Activated naive CD8-positive, alpha-beta T cell (primary cell): ENCODE data around the gene GPAM.
"Not testable (repeated sequence)": the region's sequence is repeated elsewhere in the genome, so short reads cannot be mapped to it uniquely, and the experiment has no call there.

Experiments used
- H3K27ac Mint-ChIP-seq: one replicate; pipeline ENCODE4 v1.8.0; 2021; ENCODE audit warnings: mixed read lengths
- H3K27me3 Mint-ChIP-seq: one replicate; pipeline ENCODE4 v1.8.0; 2021; ENCODE audit warnings: mixed read lengths
- H3K36me3 Mint-ChIP-seq: one replicate; pipeline ENCODE4 v1.8.0; 2021; ENCODE audit warnings: mixed read lengths
- H3K4me1 Mint-ChIP-seq: one replicate; pipeline ENCODE4 v1.8.0; 2021; ENCODE audit warnings: low read depth, mixed read lengths
- H3K4me3 Mint-ChIP-seq: one replicate; pipeline ENCODE4 v1.8.0; 2021; ENCODE audit warnings: mild to moderate bottlenecking, mixed read lengths
- H3K9me3 Mint-ChIP-seq: one replicate; pipeline ENCODE4 v1.8.0; 2021; ENCODE audit warnings: low read depth, mixed read lengths

The GPAM gene

GRCh38 chr10:112183329-112184051, at the start of gene GPAM:
GPAM (minus strand) TSS chr10:112183765; CDS start chr10:112181784, 1,981 bp downstream.
- peaks cover 2% of the 10 kb centered on the region for H3K27me3 Mint-ChIP-seq
- H3K36me3 Mint-ChIP-seq = peaks cover 8% of the 10 kb centered on the region
- peak within 1 kb of the TSS; percentile 91 for H3K4me3 Mint-ChIP-seq
- peaks cover 21% of the 10 kb centered on the region for H3K4me1 Mint-ChIP-seq
- peaks cover 5% of the 10 kb centered on the region for H3K9me3 Mint-ChIP-seq
- peak within 1 kb of the TSS; percentile 92 for H3K27ac Mint-ChIP-seq

DNA sequence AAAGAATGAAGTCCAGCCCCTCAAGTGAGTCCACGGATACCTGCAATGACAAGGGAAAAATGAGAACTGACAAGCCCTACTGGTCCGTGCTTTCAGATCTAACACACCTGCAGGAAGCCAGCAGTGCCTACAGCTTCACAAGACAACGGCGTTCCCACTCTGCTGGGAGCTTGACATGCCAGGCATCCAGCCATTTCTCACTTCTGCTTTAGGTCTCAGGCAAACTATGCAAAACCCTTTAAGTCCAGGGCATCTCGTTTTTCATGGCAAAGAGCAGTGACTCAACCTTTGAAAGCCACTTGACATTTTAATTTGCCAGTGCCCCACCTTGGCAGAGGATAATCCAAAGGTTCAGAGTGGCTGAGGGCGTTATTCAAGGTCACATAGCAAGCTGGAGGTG, 49.1 kb upstream of the GPAM start:
- peaks cover 6% of the 10 kb centered on the region for H3K9me3 Mint-ChIP-seq
- no peaks in the 10 kb centered on the region for H3K4me1 Mint-ChIP-seq
- no peak overlapping the region for H3K4me3 Mint-ChIP-seq
- no peak overlapping the region for H3K27ac Mint-ChIP-seq
- peaks cover 14% of the 10 kb centered on the region for H3K27me3 Mint-ChIP-seq
- no peaks in the 10 kb centered on the region for H3K36me3 Mint-ChIP-seq

DNA sequence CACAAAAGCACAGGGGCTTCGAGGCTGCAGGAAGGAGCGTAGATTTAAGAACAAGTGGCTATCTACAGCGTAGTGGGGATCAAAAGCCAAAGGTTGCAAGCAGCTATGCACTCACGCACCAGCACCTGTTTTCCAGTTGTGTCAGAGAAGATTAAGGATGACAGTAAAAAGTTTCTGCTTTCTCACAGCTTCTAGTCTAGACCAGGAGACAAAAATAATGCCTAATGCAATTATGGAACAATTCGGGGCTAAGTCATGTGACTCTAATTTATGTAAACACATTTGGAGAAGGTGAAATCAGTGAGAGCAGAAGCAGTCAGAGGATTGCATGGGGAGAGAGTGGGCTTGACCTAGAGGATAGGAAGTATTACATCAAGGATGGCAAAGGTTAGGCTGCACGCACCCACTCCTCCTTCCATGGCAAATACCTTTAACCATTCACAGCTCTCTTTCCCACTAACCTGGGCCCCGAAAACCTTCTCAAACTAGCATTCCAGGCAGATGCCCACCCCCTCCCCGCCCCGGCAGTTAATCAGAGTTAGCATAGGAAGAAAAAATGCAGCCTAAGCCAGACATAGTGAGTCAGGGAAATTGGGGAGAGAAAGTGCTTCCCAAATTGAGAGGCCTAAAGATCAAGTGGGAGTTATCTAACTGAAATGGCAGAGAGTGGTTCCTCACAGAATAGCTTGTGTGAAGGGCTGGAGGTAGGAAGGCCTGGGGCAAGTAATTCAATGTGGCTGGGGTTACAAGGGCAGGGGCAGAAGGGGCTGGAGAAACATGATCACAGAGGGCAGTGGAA, 48.2 kb upstream of the GPAM start:
- no peak overlapping the region for H3K27ac Mint-ChIP-seq
- H3K27me3 Mint-ChIP-seq = peaks cover 11% of the 10 kb centered on the region
- no peaks in the 10 kb centered on the region for H3K9me3 Mint-ChIP-seq
- no peaks in the 10 kb centered on the region for H3K36me3 Mint-ChIP-seq
- H3K4me3 Mint-ChIP-seq = no peak overlapping the region
- H3K4me1 Mint-ChIP-seq = no peaks in the 10 kb centered on the region

GRCh38 chr10:112230325-112230988, 46.9 kb upstream of the GPAM start:
- peaks cover 4% of the 10 kb centered on the region for H3K9me3 Mint-ChIP-seq
- H3K4me1 Mint-ChIP-seq = no peaks in the 10 kb centered on the region
- no peak overlapping the region for H3K4me3 Mint-ChIP-seq
- peaks cover 15% of the 10 kb centered on the region for H3K27me3 Mint-ChIP-seq
- H3K27ac Mint-ChIP-seq = no peak overlapping the region
- H3K36me3 Mint-ChIP-seq = no peaks in the 10 kb centered on the region

DNA sequence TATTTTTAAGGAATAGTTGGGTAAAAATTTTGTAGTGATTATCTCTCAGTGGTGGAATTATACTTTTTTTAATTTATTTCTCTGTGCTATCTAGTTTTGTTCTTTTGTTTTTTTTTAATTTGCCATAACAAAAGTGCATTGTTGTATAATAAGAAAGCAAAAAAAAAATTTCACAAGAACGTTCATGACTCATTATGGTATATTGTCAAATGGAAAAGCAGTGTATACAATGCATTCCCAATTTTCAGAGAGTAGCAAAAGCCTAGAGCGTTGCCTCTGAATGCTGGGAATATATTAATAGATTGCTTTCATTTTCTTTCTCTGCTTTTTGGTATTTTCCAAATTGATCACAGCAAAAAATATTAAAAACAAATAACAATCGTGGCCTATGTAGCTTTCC, 46.3 kb upstream of the GPAM start:
- Mint-ChIP-seq H3K27ac (no peak overlapping the region), H3K36me3 (no peaks in the 10 kb centered on the region), H3K4me3 (no peak overlapping the region), H3K27me3 (peaks cover 15% of the 10 kb centered on the region), H3K9me3 (peaks cover 4% of the 10 kb centered on the region), H3K4me1 (no peaks in the 10 kb centered on the region)

DNA sequence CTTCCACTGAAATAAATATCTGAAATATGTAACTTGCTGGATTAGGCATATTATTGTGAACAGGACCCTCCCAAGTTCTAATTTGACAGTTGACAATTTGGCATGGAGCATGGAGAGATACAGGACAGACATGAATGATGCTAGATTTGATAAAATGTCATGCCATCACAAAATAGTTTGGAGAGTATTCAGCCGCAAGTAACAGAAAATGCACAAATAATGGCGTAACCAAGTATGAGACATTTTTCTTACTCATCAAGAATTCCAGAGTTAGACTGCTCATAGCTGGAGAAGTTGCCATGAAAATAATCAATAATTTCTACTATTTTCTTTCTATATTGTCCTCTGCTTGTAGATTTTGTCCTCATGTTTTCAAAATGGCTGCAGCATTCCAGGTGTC, 45.5 kb upstream of the GPAM start:
- no peak overlapping the region for H3K27ac Mint-ChIP-seq
- H3K36me3 Mint-ChIP-seq = no peaks in the 10 kb centered on the region
- no peak overlapping the region for H3K4me3 Mint-ChIP-seq
- H3K27me3 Mint-ChIP-seq = peaks cover 17% of the 10 kb centered on the region
- H3K4me1 Mint-ChIP-seq = no peaks in the 10 kb centered on the region
- H3K9me3 Mint-ChIP-seq = peaks cover 4% of the 10 kb centered on the region

DNA sequence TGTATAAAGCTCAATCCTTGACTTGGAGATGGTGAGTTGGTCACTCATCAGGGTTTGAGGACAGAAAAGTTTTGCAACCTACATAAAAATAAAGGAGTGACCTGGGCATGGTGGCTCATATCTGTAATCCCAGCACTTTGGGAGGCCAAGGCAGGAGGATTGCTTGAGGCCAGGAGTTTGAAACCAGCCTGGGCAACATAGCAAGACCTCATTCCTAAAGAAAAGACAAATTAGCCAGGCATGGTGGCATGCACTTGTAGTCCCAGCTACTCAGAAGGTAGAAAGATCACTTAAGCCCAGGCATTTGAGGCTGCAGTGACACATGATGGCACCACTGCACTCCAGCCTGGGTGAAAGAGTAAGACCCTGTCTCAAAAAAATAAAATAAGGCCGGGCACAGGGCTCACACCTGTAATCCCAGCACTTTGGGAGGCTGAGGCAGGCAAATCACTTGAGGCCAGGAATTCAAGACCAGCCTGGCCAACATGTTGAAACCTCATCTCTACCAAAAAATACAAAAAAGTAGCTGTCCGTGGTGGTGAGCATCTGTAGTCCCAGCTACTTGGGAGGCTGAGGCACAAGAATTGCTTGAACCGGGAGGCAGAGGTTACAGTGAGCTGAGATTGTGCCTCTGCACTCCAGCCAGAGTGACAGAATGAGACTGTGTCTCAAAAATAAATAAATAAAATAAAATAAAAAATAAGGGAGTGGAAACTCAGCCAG, 45.0 kb upstream of the GPAM start:
- H3K27ac Mint-ChIP-seq, H3K4me3 Mint-ChIP-seq, H3K36me3 Mint-ChIP-seq, H3K4me1 Mint-ChIP-seq, H3K9me3 Mint-ChIP-seq: not testable (repeated sequence)
- peaks cover 17% of the 10 kb centered on the region for H3K27me3 Mint-ChIP-seq

DNA sequence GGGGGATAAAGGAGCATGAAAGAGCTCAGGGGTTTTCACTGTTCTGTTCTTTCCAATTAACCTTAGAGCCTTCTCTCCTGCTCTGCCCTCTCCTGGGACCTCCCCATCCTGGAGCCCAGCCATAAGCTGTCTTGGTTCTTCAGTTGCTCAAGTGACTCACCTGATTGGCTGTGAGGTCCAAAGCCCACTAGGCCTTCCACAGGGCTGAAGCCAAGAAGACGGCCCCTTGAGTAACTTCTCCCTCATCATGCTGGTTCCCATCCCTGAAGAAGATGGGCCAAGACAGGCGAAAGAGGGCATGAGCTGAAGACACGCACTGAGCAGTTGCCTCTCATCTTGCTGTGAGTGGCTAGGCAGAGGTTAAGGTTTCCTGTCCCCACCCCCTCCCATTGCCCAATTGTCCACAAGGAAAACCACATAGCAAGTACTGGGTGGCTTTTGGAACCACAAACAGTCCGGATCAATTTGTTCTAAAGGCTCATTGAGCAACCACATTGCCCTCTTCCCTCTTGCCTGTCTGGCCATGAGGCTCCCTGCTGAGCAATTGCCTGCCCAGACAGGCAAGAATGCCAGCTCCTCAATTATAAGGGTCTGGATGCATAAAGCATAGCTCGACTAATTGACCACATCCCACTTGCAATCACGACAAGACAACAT, 43.9 kb upstream of the GPAM start:
- Mint-ChIP-seq H3K27ac (no peak overlapping the region), H3K9me3 (peaks cover 4% of the 10 kb centered on the region), H3K27me3 (peaks cover 17% of the 10 kb centered on the region), H3K4me1 (no peaks in the 10 kb centered on the region), H3K36me3 (no peaks in the 10 kb centered on the region), H3K4me3 (no peak overlapping the region)

GRCh38 chr10:112226439-112227248, 43.1 kb upstream of the GPAM start:
- no peak overlapping the region for H3K4me3 Mint-ChIP-seq
- no peak overlapping the region for H3K27ac Mint-ChIP-seq
- H3K36me3 Mint-ChIP-seq = no peaks in the 10 kb centered on the region
- peaks cover 17% of the 10 kb centered on the region for H3K27me3 Mint-ChIP-seq
- H3K4me1 Mint-ChIP-seq = no peaks in the 10 kb centered on the region
- H3K9me3 Mint-ChIP-seq = peaks cover 4% of the 10 kb centered on the region

- Mint-ChIP-seq H3K4me3 (no peak overlapping the region), H3K27me3 (peaks cover 14% of the 10 kb centered on the region), H3K9me3 (peaks cover 4% of the 10 kb centered on the region), H3K4me1 (no peaks in the 10 kb centered on the region), H3K27ac (no peak overlapping the region), H3K36me3 (no peaks in the 10 kb centered on the region)
These were observed 42.3 kb upstream of the GPAM start for GRCh38 chr10:112225771-112226438.

- peaks cover 4% of the 10 kb centered on the region for H3K9me3 Mint-ChIP-seq
- H3K27ac Mint-ChIP-seq = no peak overlapping the region
These were observed 41.5 kb upstream of the GPAM start for GRCh38 chr10:112224933-112225529.

GRCh38 chr10:112223725-112224124, 40.2 kb upstream of the GPAM start:
- H3K4me3 Mint-ChIP-seq = no peak overlapping the region
- peaks cover 11% of the 10 kb centered on the region for H3K27me3 Mint-ChIP-seq
- no peak overlapping the region for H3K27ac Mint-ChIP-seq
- H3K4me1 Mint-ChIP-seq = no peaks in the 10 kb centered on the region
- H3K9me3 Mint-ChIP-seq = peaks cover 4% of the 10 kb centered on the region
- H3K36me3 Mint-ChIP-seq = no peaks in the 10 kb centered on the region

More at GRCh38 chr10:112224933-112225529, 41.5 kb upstream of the GPAM start:
- H3K27me3 Mint-ChIP-seq = peaks cover 14% of the 10 kb centered on the region
- no peaks in the 10 kb centered on the region for H3K36me3 Mint-ChIP-seq
- no peaks in the 10 kb centered on the region for H3K4me1 Mint-ChIP-seq
- no peak overlapping the region for H3K4me3 Mint-ChIP-seq

DNA sequence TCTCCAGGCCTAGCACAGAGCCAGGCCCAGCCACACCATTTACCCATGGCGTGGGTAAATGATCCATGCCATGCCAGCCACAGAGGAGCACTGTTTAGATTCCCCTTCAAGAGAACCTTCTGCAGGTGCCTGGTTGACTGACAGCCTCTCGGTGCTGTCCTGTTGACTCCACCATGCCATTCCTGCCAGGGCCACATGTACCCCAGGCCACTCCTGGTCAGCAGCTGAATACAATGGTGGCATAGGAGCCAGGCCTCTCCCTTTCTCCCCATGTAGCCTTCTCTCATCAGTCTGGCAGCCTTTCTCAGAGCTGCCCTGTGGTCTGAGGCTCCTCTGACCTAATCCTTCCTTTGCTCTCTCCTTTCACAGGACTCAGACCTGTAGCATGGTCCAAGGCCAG, 39.2 kb upstream of the GPAM start:
- Mint-ChIP-seq H3K4me1 (no peaks in the 10 kb centered on the region), H3K27ac (no peak overlapping the region), H3K36me3 (no peaks in the 10 kb centered on the region), H3K4me3 (no peak overlapping the region), H3K27me3 (peaks cover 15% of the 10 kb centered on the region), H3K9me3 (peaks cover 4% of the 10 kb centered on the region)
